ENCODE data around the gene NR4A1. TPM values are rescaled to one million over a fixed set of nuclear protein-coding genes. Genes with fewer than 3 reads are reported as not detected.
A peak's percentile ranks its signal among the peaks of the same experiment; 100 is the strongest.

NR4A1 gene
- total RNA-seq, 2 experiments from 2014 or later = 25.3 to 29.0 TPM

DNA sequence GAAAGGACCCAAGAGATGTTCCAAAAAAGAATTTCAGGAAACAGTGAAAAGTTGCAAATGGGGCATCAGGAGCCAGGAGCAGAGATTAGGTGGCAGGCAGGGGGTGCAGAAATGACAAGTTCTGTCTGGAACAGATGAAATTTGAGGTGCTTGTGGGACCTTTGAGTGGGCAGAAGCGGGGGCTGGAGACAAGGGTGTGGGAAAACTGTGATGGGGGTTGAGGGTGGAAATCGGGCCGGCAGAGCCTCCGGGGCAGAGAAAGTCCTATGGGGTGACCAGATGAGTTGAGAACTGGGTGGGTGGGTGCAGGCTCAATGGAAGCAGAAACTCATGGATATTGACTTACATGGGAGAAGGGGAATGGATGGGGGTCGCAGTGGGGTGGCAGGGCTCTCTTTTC is 1.6 kb upstream of the NR4A1 start:
- Histone ChIP-seq H3K9me3 (ENCODE audit: low read length) (no peaks in the 10 kb centered on the region), H3K4me1 (ENCODE audit: insufficient read depth, low read length, poor library complexity, severe bottlenecking) (peaks cover 43% of the 10 kb centered on the region), H3K79me2 (ENCODE audit: insufficient read depth, low read depth, low read length) (no peaks in the 10 kb centered on the region; the same call in 1 of the 2 replicates), H3K9me2 (ENCODE audit: insufficient read depth, low read length) (no peaks in the 10 kb centered on the region), H2AFZ (ENCODE audit: low read length) (no peak overlapping the region), H3K4me3 (ENCODE audit: low read depth, low read length, poor library complexity, severe bottlenecking) (peak overlapping the region; percentile 68), H3K4me2 (ENCODE audit: low read length) (peak overlapping the region; percentile 85), H3K36me3 (ENCODE audit: insufficient read depth, low read length) (peaks cover 20% of the 10 kb centered on the region), H3K27ac (ENCODE audit: low read depth, low read length, poor library complexity, severe bottlenecking) (no peak overlapping the region), H4K20me1 (ENCODE audit: insufficient read depth, low read length) (no peaks in the 10 kb centered on the region)
- TF ChIP-seq EZH2phosphoT487 (IDR thresholded peaks at IDR 0.05; ENCODE audit: borderline replicate concordance, low read depth, low read length) = no peak
- TF ChIP-seq, protein P1, sequence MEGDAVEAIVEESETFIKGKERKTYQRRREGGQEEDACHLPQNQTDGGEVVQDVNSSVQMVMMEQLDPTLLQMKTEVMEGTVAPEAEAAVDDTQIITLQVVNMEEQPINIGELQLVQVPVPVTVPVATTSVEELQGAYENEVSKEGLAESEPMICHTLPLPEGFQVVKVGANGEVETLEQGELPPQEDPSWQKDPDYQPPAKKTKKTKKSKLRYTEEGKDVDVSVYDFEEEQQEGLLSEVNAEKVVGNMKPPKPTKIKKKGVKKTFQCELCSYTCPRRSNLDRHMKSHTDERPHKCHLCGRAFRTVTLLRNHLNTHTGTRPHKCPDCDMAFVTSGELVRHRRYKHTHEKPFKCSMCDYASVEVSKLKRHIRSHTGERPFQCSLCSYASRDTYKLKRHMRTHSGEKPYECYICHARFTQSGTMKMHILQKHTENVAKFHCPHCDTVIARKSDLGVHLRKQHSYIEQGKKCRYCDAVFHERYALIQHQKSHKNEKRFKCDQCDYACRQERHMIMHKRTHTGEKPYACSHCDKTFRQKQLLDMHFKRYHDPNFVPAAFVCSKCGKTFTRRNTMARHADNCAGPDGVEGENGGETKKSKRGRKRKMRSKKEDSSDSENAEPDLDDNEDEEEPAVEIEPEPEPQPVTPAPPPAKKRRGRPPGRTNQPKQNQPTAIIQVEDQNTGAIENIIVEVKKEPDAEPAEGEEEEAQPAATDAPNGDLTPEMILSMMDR (conservative IDR thresholded peaks at IDR 0.05; ENCODE audit: low read length) = no peak
- intact Hi-C loops (cut with micrococcal nuclease; ENCODE audit: unreplicated experiment) = loop anchor here (2.0 kb wide), 2 partner anchors 13 to 25 kb away; no protein-coding TSS in a partner anchor
- CTCF ChIA-PET (ENCODE audit: unreplicated experiment) = no interaction called here
- BruUV-seq (replicated peaks) = no TSS peak
- POLR2A ChIA-PET = no interaction called here
- no peak for DNase-seq (ENCODE audit: low spot score)

DNA sequence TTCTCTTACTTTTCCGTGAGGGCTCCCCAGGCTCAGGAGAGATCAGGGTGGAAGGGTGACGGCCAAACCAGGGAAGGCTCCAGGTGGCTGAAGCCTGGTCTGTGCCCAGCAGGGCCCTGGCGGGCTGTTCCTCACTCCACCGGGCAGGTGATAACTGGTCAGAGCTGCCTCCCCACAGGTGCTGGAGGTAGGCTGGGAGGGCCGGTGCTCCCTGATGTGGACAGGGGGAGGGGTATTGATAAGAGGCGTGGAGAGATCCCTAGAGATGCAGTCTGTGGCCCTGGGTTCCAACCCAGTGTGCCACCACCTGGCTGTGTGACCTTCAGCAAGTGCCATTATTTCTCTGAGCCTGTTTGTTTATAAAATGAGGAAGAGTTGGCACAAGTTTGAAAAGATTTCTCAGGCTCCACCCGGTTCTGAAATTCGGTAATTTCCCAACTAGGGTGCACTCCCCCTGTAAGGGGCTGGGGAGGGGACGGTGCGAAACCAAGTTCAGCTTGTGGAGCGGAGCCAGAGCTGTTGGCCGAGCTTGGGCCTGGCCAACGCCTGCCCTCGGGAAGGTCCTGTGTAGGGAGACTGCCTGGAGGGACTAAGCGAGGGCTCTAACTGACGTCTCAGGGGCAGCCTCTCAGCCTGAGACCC is 1.0 kb upstream of the NR4A1 start:
- Histone ChIP-seq H2AFZ (ENCODE audit: low read length) (peak overlapping the region; percentile 30; the same call in 1 of the 2 replicates), H3K9me3 (ENCODE audit: low read length) (no peaks in the 10 kb centered on the region), H3K4me3 (ENCODE audit: low read depth, low read length, poor library complexity, severe bottlenecking) (peak overlapping the region; percentile 68), H3K79me2 (ENCODE audit: insufficient read depth, low read depth, low read length) (no peaks in the 10 kb centered on the region; the same call in 1 of the 2 replicates), H3K4me2 (ENCODE audit: low read length) (peak overlapping the region; percentile 85), H4K20me1 (ENCODE audit: insufficient read depth, low read length) (no peaks in the 10 kb centered on the region), H3K36me3 (ENCODE audit: insufficient read depth, low read length) (peaks cover 24% of the 10 kb centered on the region), H3K9me2 (ENCODE audit: insufficient read depth, low read length) (no peaks in the 10 kb centered on the region), H3K27ac (ENCODE audit: low read depth, low read length, poor library complexity, severe bottlenecking) (peak overlapping the region; percentile 66), H3K4me1 (ENCODE audit: insufficient read depth, low read length, poor library complexity, severe bottlenecking) (peaks cover 43% of the 10 kb centered on the region)
- intact Hi-C loops (cut with micrococcal nuclease; ENCODE audit: unreplicated experiment) = loop anchor here (2.0 kb wide), 2 partner anchors 13 to 25 kb away; no protein-coding TSS in a partner anchor
- TF ChIP-seq EZH2phosphoT487 (IDR thresholded peaks at IDR 0.05; ENCODE audit: borderline replicate concordance, low read depth, low read length) = no peak
- TF ChIP-seq, protein P1 (conservative IDR thresholded peaks at IDR 0.05; ENCODE audit: low read length) = no peak
- BruUV-seq (replicated peaks) = no TSS peak
- peak; percentile 17 for DNase-seq (ENCODE audit: low spot score)
- POLR2A ChIA-PET = interaction anchor here (0.7 to 1.4 kb wide), 6 partner anchors 9 to 31 kb away, joined by 3 to 10 read pairs (median 3); no protein-coding TSS in a partner anchor
- CTCF ChIA-PET (ENCODE audit: unreplicated experiment) = interaction anchor here (0.7 kb wide), 1 partner anchor 25 kb away, joined by 3 read pairs; no protein-coding TSS in a partner anchor

Data from OCI-LY7 (cell line).